ENCODE results near the gene BOLL. TPM values are rescaled to one million over a fixed set of nuclear protein-coding genes. Genes with fewer than 3 reads are reported as not detected.

The BOLL gene
- total RNA-seq, 1 experiment from 2014 or later, result not detected

DNA sequence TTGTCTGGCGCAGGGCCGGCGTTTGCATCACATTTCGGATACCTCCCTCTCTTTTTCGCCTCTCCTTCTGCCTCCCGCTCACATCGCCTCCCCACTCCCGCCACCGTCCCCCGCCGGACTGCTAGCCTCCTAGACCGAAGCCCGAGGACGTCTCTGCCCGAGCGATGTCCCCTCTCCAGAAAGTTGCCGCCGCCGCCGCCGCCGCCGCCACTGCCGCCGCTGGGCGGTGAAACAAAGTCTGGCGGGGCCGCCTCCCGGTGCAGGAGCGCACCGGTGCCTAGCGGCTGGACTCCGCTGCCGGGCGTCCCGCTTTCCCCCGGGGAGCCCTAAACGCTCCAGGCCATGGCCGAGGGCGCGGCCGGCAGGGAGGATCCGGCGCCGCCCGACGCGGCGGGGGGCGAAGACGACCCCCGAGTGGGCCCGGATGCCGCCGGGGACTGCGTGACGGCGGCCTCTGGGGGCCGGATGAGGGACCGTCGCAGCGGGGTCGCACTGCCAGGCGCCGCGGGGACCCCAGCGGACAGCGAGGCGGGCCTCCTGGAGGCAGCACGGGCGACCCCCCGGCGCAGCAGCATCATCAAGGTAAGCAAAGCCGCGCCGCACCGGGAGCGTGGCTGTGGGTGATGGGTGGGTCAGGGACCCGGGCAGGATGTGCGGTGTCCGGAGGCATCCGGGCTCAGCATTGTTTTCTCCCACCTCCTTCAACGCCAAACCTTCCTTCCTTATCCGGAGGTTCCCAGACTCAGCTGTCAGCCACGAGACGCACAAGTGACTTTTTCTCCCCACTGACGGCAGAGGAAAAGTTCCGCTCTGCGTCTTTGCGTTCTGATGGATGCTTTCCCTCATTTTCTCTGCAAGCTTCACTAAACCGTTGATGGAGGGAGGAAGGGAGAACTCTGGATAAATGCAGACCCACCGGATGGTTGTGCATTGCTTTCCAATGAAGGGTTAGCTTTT lies 19.9 kb upstream of the BOLL start:
- peaks cover 54% of the 10 kb centered on the region for H3K27me3 ChIP-seq (ENCODE audit: control insufficient read depth, insufficient read depth, low read length)
- in situ Hi-C loops (cut with HindIII; ENCODE audit: low pct_unique_long_range_greater_than_20kb, low sequenced_read_pairs), result no loop called here

More for the DNA sequence above, 19.9 kb upstream of the BOLL start:
- no peaks in the 10 kb centered on the region; the same call in 1 of the 2 replicates for H3K36me3 ChIP-seq (ENCODE audit: control insufficient read depth, insufficient read depth, low read length)
- TF ChIP-seq SIN3A (IDR thresholded peaks at IDR 0.05; ENCODE audit: borderline replicate concordance, insufficient read depth, low read depth, low read length), result no peak; the same call in 1 of the 2 replicates
- no peak for TF ChIP-seq POLR2AphosphoS5 (IDR thresholded peaks at IDR 0.05; ENCODE audit: low read depth, low read length)
- TF ChIP-seq, protein P1, sequence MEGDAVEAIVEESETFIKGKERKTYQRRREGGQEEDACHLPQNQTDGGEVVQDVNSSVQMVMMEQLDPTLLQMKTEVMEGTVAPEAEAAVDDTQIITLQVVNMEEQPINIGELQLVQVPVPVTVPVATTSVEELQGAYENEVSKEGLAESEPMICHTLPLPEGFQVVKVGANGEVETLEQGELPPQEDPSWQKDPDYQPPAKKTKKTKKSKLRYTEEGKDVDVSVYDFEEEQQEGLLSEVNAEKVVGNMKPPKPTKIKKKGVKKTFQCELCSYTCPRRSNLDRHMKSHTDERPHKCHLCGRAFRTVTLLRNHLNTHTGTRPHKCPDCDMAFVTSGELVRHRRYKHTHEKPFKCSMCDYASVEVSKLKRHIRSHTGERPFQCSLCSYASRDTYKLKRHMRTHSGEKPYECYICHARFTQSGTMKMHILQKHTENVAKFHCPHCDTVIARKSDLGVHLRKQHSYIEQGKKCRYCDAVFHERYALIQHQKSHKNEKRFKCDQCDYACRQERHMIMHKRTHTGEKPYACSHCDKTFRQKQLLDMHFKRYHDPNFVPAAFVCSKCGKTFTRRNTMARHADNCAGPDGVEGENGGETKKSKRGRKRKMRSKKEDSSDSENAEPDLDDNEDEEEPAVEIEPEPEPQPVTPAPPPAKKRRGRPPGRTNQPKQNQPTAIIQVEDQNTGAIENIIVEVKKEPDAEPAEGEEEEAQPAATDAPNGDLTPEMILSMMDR (IDR thresholded peaks at IDR 0.05), result no peak; the same call in 1 of the 2 replicates
- no peak for TF ChIP-seq REST (IDR thresholded peaks at IDR 0.05; ENCODE audit: insufficient read depth in 1 of 2, low read depth in 2 of 2, low read length in 1 of 2)
- no peak for TF ChIP-seq TCF7L2 (IDR thresholded peaks at IDR 0.05; ENCODE audit: low read depth, low read length)
- H3K4me3 ChIP-seq (ENCODE audit: low read depth in 2 of 2, low read length in 2 of 2), result peak overlapping the region; percentile 33 to 48
- H3K27ac ChIP-seq (ENCODE audit: low read length), result no peak overlapping the region
- no peaks in the 10 kb centered on the region for H3K9me3 ChIP-seq (ENCODE audit: control insufficient read depth, insufficient read depth, low read depth, low read length)
- ATAC-seq (peak; percentile 61), DNase-seq (ENCODE audit: low read depth, low spot score) (no peak)
- intact Hi-C loops (cut with micrococcal nuclease; ENCODE audit: unreplicated experiment), result loop anchor here (5.0 kb wide), 1 partner anchor 247 kb away; no protein-coding TSS in a partner anchor
- no TSS peak for BruUV-seq (replicated peaks)
- POLR2A ChIA-PET, result no interaction called here
- CTCF ChIA-PET, result no interaction called here
- H3K4me1 ChIP-seq (ENCODE audit: control insufficient read depth, insufficient read depth, low read length), result no peaks in the 10 kb centered on the region; the same call in 1 of the 2 replicates
